Measurements from ENCODE around the gene IQGAP2. TPM values are rescaled to one million over a fixed set of nuclear protein-coding genes. Genes with fewer than 3 reads are reported as not detected.

IQGAP2 gene
- total RNA-seq, 1 experiment from 2014 or later = 1.5 TPM

DNA sequence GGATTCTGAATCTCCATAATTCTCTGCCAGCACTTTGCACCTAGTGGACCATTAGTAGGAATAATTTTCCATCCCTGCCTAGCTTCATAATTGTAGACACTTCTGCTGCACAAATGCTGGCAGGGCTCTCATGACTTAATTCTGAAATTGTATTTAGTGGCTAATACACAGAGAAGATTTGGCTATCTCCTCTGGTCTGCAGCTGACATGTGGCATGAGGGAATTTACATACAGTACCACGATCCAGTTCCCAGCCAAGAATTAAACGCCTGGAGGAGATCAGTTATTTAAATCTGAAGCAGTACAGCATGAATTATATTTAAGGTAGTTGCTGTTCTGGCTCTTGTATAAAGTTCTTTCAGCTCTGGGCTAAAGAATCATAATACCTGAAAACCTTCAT lies 46.5 kb downstream of the IQGAP2 start:
- no peak for DNase-seq (ENCODE audit: unreplicated experiment)
- H3K27me3 Mint-ChIP-seq (ENCODE audit: insufficient read depth, unreplicated experiment) = peaks cover 13% of the 10 kb centered on the region
- no TSS peak for BruUV-seq (replicated peaks)
- ChIA-PET CTCF (interaction anchor here (0.6 to 1.0 kb wide), 3 partner anchors 14 to 153 kb away, joined by 3 to 6 read pairs (median 4); no protein-coding TSS in a partner anchor), POLR2A (interaction anchor here (0.7 to 1.3 kb wide), 2 partner anchors 23 to 28 kb away, joined by 3 read pairs; no protein-coding TSS in a partner anchor)
- H3K4me1 Mint-ChIP-seq (ENCODE audit: insufficient read depth, unreplicated experiment) = no peaks in the 10 kb centered on the region
- TF ChIP-seq, protein P1, sequence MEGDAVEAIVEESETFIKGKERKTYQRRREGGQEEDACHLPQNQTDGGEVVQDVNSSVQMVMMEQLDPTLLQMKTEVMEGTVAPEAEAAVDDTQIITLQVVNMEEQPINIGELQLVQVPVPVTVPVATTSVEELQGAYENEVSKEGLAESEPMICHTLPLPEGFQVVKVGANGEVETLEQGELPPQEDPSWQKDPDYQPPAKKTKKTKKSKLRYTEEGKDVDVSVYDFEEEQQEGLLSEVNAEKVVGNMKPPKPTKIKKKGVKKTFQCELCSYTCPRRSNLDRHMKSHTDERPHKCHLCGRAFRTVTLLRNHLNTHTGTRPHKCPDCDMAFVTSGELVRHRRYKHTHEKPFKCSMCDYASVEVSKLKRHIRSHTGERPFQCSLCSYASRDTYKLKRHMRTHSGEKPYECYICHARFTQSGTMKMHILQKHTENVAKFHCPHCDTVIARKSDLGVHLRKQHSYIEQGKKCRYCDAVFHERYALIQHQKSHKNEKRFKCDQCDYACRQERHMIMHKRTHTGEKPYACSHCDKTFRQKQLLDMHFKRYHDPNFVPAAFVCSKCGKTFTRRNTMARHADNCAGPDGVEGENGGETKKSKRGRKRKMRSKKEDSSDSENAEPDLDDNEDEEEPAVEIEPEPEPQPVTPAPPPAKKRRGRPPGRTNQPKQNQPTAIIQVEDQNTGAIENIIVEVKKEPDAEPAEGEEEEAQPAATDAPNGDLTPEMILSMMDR (IDR thresholded peaks at IDR 0.05; ENCODE audit: unreplicated experiment) = no peak
- no peaks in the 10 kb centered on the region for H3K9me3 Mint-ChIP-seq (ENCODE audit: unreplicated experiment)
- no peak overlapping the region for H3K4me3 Mint-ChIP-seq (ENCODE audit: unreplicated experiment)
- no peaks in the 10 kb centered on the region for H3K36me3 Mint-ChIP-seq (ENCODE audit: insufficient read depth, unreplicated experiment)
- H3K27ac Mint-ChIP-seq (ENCODE audit: low read depth, unreplicated experiment) = no peak overlapping the region
- intact Hi-C loops (cut with micrococcal nuclease) = no loop called here

DNA sequence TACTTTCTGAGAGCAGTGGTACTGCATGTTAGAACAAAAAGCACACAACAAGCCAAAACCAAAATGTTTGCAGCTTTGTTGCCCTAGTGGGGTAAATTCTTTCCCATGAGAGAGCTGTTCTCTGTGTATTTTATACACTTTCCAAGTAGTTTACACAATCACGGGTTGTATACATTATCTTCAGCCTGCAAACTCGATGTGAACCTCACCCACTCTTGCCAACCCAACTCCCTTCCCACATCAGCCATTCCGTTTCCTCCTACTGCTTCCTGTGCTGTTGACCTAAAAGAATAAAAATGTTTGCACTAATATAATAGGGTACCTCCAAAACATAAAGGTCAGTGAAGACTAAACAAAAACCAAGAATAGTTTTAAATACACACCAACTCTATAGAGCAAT lies 47.0 kb downstream of the IQGAP2 start:
- Mint-ChIP-seq H3K4me3 (ENCODE audit: unreplicated experiment) (no peak overlapping the region), H3K27me3 (ENCODE audit: insufficient read depth, unreplicated experiment) (peaks cover 12% of the 10 kb centered on the region), H3K4me1 (ENCODE audit: insufficient read depth, unreplicated experiment) (no peaks in the 10 kb centered on the region), H3K27ac (ENCODE audit: low read depth, unreplicated experiment) (no peak overlapping the region), H3K9me3 (ENCODE audit: unreplicated experiment) (no peaks in the 10 kb centered on the region), H3K36me3 (ENCODE audit: insufficient read depth, unreplicated experiment) (no peaks in the 10 kb centered on the region)
- POLR2A ChIA-PET = interaction anchor here (0.7 to 1.3 kb wide), 2 partner anchors 22 to 28 kb away, joined by 3 read pairs; no protein-coding TSS in a partner anchor
- CTCF ChIA-PET = interaction anchor here (0.6 to 1.0 kb wide), 2 partner anchors 112 to 154 kb away, joined by 3 to 4 read pairs; no protein-coding TSS in a partner anchor
- no TSS peak for BruUV-seq (replicated peaks)
- intact Hi-C loops (cut with micrococcal nuclease) = no loop called here
- TF ChIP-seq, protein P1 (IDR thresholded peaks at IDR 0.05; ENCODE audit: unreplicated experiment) = no peak
- no peak for DNase-seq (ENCODE audit: unreplicated experiment)

DNA sequence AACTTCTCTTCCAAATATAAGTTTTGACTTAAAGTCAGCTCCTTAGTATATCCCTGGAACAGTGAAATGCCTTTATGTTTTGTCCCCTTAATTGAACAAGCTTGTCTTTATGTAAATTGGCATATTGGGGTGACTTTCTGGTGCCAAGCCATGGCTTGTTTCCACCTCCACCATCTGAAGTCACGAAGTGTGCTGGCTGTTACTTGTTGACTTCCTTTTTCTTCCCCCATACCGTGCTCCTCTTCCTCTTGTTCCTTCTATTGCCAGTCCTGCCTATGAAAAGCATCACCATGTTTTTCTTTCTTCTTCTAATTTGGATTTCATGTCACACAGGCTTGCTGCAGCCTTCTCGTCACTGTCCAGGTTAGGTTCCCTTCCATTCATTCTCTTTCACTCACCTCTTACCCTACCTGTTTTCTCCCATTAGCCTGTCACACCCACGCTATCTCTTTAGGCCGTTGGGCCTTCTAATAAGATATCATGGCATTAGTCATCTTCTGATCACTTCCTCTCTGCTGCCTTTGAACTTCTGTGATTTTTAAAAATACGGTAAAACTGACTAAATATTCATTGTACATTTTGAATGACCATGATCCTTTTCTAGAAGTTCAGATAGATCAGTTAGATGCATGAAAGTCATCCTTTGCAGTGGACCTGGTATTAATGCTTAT lies 48.1 kb downstream of the IQGAP2 start:
- ChIA-PET CTCF (interaction anchor here (0.7 to 1.1 kb wide), 2 partner anchors 47 to 149 kb away, joined by 3 read pairs; no protein-coding TSS in a partner anchor), POLR2A (no interaction called here)
- H3K27me3 Mint-ChIP-seq (ENCODE audit: insufficient read depth, unreplicated experiment) = peaks cover under 1% of the 10 kb centered on the region
- H3K36me3 Mint-ChIP-seq (ENCODE audit: insufficient read depth, unreplicated experiment) = no peaks in the 10 kb centered on the region
- no TSS peak for BruUV-seq (replicated peaks)
- TF ChIP-seq, protein P1 (IDR thresholded peaks at IDR 0.05; ENCODE audit: unreplicated experiment) = no peak
- no peaks in the 10 kb centered on the region for H3K9me3 Mint-ChIP-seq (ENCODE audit: unreplicated experiment)
- intact Hi-C loops (cut with micrococcal nuclease) = no loop called here
- DNase-seq (ENCODE audit: unreplicated experiment) = no peak
- H3K4me1 Mint-ChIP-seq (ENCODE audit: insufficient read depth, unreplicated experiment) = no peaks in the 10 kb centered on the region
- no peak overlapping the region for H3K27ac Mint-ChIP-seq (ENCODE audit: low read depth, unreplicated experiment)
- no peak overlapping the region for H3K4me3 Mint-ChIP-seq (ENCODE audit: unreplicated experiment)

DNA sequence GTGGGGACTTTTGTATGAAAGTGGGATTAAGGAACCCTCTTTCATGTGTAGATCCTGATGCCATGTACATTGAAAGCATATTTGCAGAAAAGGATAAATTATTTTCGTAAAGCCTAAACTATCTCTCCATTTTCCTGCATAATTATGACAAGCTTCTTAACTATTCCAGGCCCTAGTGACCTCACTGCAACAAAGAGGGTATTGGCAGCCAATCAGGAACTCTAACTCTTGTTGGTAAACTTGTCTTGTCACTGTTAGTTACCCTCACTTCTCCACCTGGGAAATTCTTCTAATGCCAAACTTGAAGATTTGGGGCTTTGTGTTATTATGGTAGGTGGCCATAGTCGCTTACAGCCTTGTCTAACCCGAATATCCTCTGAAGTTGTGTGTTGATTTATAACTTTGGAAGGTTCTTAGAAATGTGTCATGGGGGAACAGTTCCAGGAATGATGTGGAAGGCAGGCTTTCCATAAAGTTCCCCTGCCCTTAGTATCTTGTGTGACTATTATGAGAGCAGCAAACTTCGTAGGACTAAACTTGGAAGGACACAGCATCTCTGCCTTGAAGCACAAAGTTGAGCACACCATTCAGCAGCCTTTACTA lies 52.5 kb downstream of the IQGAP2 start:
- ChIA-PET CTCF (no interaction called here), POLR2A (no interaction called here)
- BruUV-seq (replicated peaks) = no TSS peak
- TF ChIP-seq, protein P1 (IDR thresholded peaks at IDR 0.05; ENCODE audit: unreplicated experiment) = no peak
- no peak for DNase-seq (ENCODE audit: unreplicated experiment)
- no peaks in the 10 kb centered on the region for H3K9me3 Mint-ChIP-seq (ENCODE audit: unreplicated experiment)
- H3K27ac Mint-ChIP-seq (ENCODE audit: low read depth, unreplicated experiment) = no peak overlapping the region
- H3K27me3 Mint-ChIP-seq (ENCODE audit: insufficient read depth, unreplicated experiment) = peaks cover 14% of the 10 kb centered on the region
- H3K4me3 Mint-ChIP-seq (ENCODE audit: unreplicated experiment) = no peak overlapping the region
- H3K36me3 Mint-ChIP-seq (ENCODE audit: insufficient read depth, unreplicated experiment) = no peaks in the 10 kb centered on the region
- intact Hi-C loops (cut with micrococcal nuclease) = no loop called here
- no peaks in the 10 kb centered on the region for H3K4me1 Mint-ChIP-seq (ENCODE audit: insufficient read depth, unreplicated experiment)
